H1 (cell line): ENCODE measurements around the gene PHKA2. TPM values are rescaled to one million over a fixed set of nuclear protein-coding genes. Genes with fewer than 3 reads are reported as not detected.

Source experiments
- CTCF ChIA-PET: fragments of 300-600 bp; sonication (Branson Sonifier 250); formaldehyde crosslinking; loops from one replicate; lab custom pipeline; 2021; ENCODE audit not compliant: partially characterized antibody; lab: Charles Lee
- POLR2A ChIA-PET: fragments of 300-600 bp; sonication (Branson Sonifier 250); formaldehyde crosslinking; loops from one replicate; lab custom pipeline; 2021; ENCODE audit warnings: inconsistent platforms; ENCODE audit not compliant: partially characterized antibody; lab: Charles Lee
- DNase-seq, 2 experiments: peaks; one replicate each; pipeline versions ENCODE4 v3.0.0 to v3.0.0-alpha.2; 2010 to 2022; ENCODE audit warnings: low spot score in 2 of 2, low read depth in 1 of 2, mixed read lengths in 1 of 2
- FAIRE-seq: peaks from 2 replicates; lab custom pipeline; 2011; peaks lifted over from hg19 to GRCh38; lab: Jason Lieb, UNC
- H2AFZ ChIP-seq: 2 replicates; pipeline ENCODE4 v1.8.1; 2012; ENCODE audit warnings: low read length, inconsistent platforms
- H2AK5ac ChIP-seq: 2 replicates; pipeline ENCODE4 v1.6.1; 2013; ENCODE audit warnings: low read depth, low read length
- H2BK120ac ChIP-seq: replicated peaks from 2 replicates; pipeline ENCODE3; 2013; ENCODE audit warnings: low read depth, low read length, inconsistent platforms
- H2BK12ac ChIP-seq: 2 replicates; pipeline ENCODE4 v1.6.1; 2013; ENCODE audit warnings: low read depth, low read length
- H2BK15ac ChIP-seq: 2 replicates; pipeline ENCODE4 v1.6.1; 2013; ENCODE audit warnings: low read length
- H2BK20ac ChIP-seq: 2 replicates; pipeline ENCODE4 v1.6.1; 2013; ENCODE audit warnings: low read length
- H2BK5ac ChIP-seq: 2 replicates; pipeline ENCODE4 v1.6.1; 2013; ENCODE audit warnings: low read depth, low read length
- H3K14ac ChIP-seq: 2 replicates; pipeline ENCODE4 v1.6.1; 2013; ENCODE audit warnings: inconsistent platforms; ENCODE audit not compliant: insufficient read length
- H3K18ac ChIP-seq: 2 replicates; pipeline ENCODE4 v1.6.1; 2013; ENCODE audit warnings: low read length; ENCODE audit errors: extremely low read depth
- H3K23ac ChIP-seq: 2 replicates; pipeline ENCODE4 v1.6.1; 2013; ENCODE audit warnings: inconsistent platforms; ENCODE audit not compliant: insufficient read length
- H3K23me2 ChIP-seq: 2 replicates; pipeline ENCODE4 v1.6.1; 2013; ENCODE audit warnings: low read depth, low read length
- H3K27ac ChIP-seq: 2 replicates; pipeline ENCODE4 v1.6.1; 2011; ENCODE audit warnings: low read depth, low read length, inconsistent platforms
- H3K27me3 ChIP-seq, 4 experiments: replicated peaks in 1 of 4; 1 replicate in 1 of 4; 2 replicates in 3 of 4; pipeline versions ENCODE4 v1.6.1 to v1.8.1; 2011 to 2013; ENCODE audit warnings: low read length in 3 of 4, mild to moderate bottlenecking in 3 of 4, inconsistent platforms in 2 of 4, mixed read lengths in 2 of 4, moderate library complexity in 1 of 4; ENCODE audit not compliant: control insufficient read depth in 3 of 4, insufficient read depth in 3 of 4; ENCODE audit errors: extremely low read depth in 1 of 4
- H3K36me3 ChIP-seq, 4 experiments: 2 replicates each; pipeline versions ENCODE4 v1.6.1 to v1.8.1; 2011 to 2013; ENCODE audit warnings: mild to moderate bottlenecking in 4 of 4, low read length in 3 of 4, moderate library complexity in 2 of 4, control low read depth in 1 of 4, inconsistent platforms in 1 of 4; ENCODE audit not compliant: insufficient read depth in 4 of 4, control insufficient read depth in 2 of 4
- H3K4ac ChIP-seq: replicated peaks from 2 replicates; pipeline ENCODE3; 2013; ENCODE audit warnings: low read length, low read depth, mixed read lengths, inconsistent platforms; ENCODE audit not compliant: insufficient read length
- H3K4me1 ChIP-seq, 4 experiments: replicated peaks in 1 of 4; 1 replicate in 1 of 4; 2 replicates in 3 of 4; pipeline versions ENCODE4 v1.6.1 to v1.8.1; 2011 to 2013; ENCODE audit warnings: low read length in 3 of 4, inconsistent platforms in 2 of 4, mixed read lengths in 1 of 4; ENCODE audit not compliant: insufficient read depth in 4 of 4, control insufficient read depth in 3 of 4
- H3K4me2 ChIP-seq, 2 experiments: 2 replicates each; pipeline versions ENCODE4 v1.6.1 to v1.8.1; 2011 to 2013; ENCODE audit warnings: low read depth in 2 of 2, low read length in 2 of 2, control low read depth in 1 of 2, inconsistent platforms in 1 of 2, mild to moderate bottlenecking in 1 of 2; ENCODE audit not compliant: insufficient read depth in 1 of 2
- H3K4me3 ChIP-seq, 4 experiments: fragments of 200-600, 300-600 bp in 1 of 4; sonication (generic), shearing (Covaris generic), sonication (Bioruptor Twin) in 1 of 4; 2 replicates each; pipeline versions ENCODE4 v1.5.1 to v1.8.1; 2011 to 2016; ENCODE audit warnings: low read length in 4 of 4, low read depth in 3 of 4, control low read depth in 2 of 4, inconsistent platforms in 2 of 4, mild to moderate bottlenecking in 2 of 4, mixed read lengths in 1 of 4, moderate library complexity in 1 of 4; ENCODE audit not compliant: insufficient read depth in 2 of 4; ENCODE audit errors: extremely low read depth in 1 of 4
- H3K56ac ChIP-seq: replicated peaks from 2 replicates; pipeline ENCODE3; 2013; ENCODE audit warnings: low read depth, mild to moderate bottlenecking, mixed read lengths, low read length, inconsistent platforms; ENCODE audit not compliant: insufficient read length
- H3K79me1 ChIP-seq: 2 replicates; pipeline ENCODE4 v1.6.1; 2013; ENCODE audit warnings: low read depth, low read length, control low read depth
- H3K79me2 ChIP-seq, 2 experiments: 2 replicates each; pipeline versions ENCODE4 v1.6.1 to v1.8.1; 2012 to 2013; ENCODE audit warnings: low read length in 2 of 2, mild to moderate bottlenecking in 2 of 2, inconsistent platforms in 1 of 2; ENCODE audit not compliant: insufficient read depth in 2 of 2, control insufficient read depth in 1 of 2
- H3K9ac ChIP-seq, 4 experiments: replicated peaks in 1 of 4; 1 replicate in 1 of 4; 2 replicates in 3 of 4; pipeline versions ENCODE4 v1.6.1 to v1.8.1; 2011 to 2013; ENCODE audit warnings: low read depth in 3 of 4, low read length in 3 of 4, control low read depth in 2 of 4, mild to moderate bottlenecking in 2 of 4, moderate library complexity in 2 of 4, inconsistent platforms in 1 of 4; ENCODE audit errors: extremely low read depth in 1 of 4
- H3K9me3 ChIP-seq, 2 experiments: 2 replicates each; pipeline versions ENCODE4 v1.6.1 to v1.8.1; 2012 to 2013; ENCODE audit warnings: mild to moderate bottlenecking in 2 of 2, moderate library complexity in 2 of 2, control low read depth in 1 of 2, inconsistent platforms in 1 of 2, low read depth in 1 of 2, low read length in 1 of 2, mixed read lengths in 1 of 2; ENCODE audit not compliant: insufficient read depth in 2 of 2
- H4K20me1 ChIP-seq, 2 experiments: replicated peaks in 1 of 2; 2 replicates each; pipeline versions ENCODE3 to v1.8.1; 2011 to 2013; ENCODE audit warnings: inconsistent platforms in 2 of 2, low read length in 2 of 2, mild to moderate bottlenecking in 1 of 2; ENCODE audit not compliant: insufficient read depth in 2 of 2, control insufficient read depth in 1 of 2
- H4K5ac ChIP-seq: 2 replicates; pipeline ENCODE4 v1.6.1; 2013; ENCODE audit warnings: low read length, low read depth, mixed read lengths, inconsistent platforms; ENCODE audit not compliant: insufficient read length
- H4K8ac ChIP-seq: 2 replicates; pipeline ENCODE4 v1.8.0; 2013; ENCODE audit warnings: mild to moderate bottlenecking, moderate library complexity, low read length, inconsistent platforms; ENCODE audit not compliant: insufficient read depth; ENCODE audit errors: extremely low read depth
- H4K91ac ChIP-seq: replicated peaks from 2 replicates; pipeline ENCODE3; 2013; ENCODE audit warnings: low read length, mixed read lengths, inconsistent platforms; ENCODE audit not compliant: insufficient read length
- BCL11A ChIP-seq, 2 experiments: IDR thresholded peaks; one replicate each; pipeline ENCODE4 v1.6.1; 2011; ENCODE audit warnings: low read depth in 2 of 2, low read length in 2 of 2, mild to moderate bottlenecking in 2 of 2
- CHD2 ChIP-seq: IDR thresholded peaks from 2 replicates; pipeline ENCODE4 v1.6.1; 2012; ENCODE audit warnings: low read length, improper control_type of control experiment
- EZH2 ChIP-seq: fragments of 200-600 bp; sonication (generic); IDR thresholded peaks from 2 replicates; pipeline ENCODE4 v1.7.1; 2012; ENCODE audit warnings: low read depth, mild to moderate bottlenecking, moderate library complexity, low read length, inconsistent platforms; ENCODE audit not compliant: severe bottlenecking
- FOSL1 ChIP-seq: IDR thresholded peaks from 2 replicates; pipeline ENCODE4 v1.6.1; 2011; ENCODE audit warnings: mild to moderate bottlenecking, low read depth, low read length, moderate library complexity; ENCODE audit not compliant: insufficient read depth
- HDAC6 ChIP-seq: IDR thresholded peaks from one replicate; pipeline ENCODE4 v1.7.1; 2012; ENCODE audit warnings: low read depth, mild to moderate bottlenecking, inconsistent platforms, low read length, moderate library complexity
- KDM5A ChIP-seq: fragments of 200-600 bp; IDR thresholded peaks from 2 replicates; pipeline ENCODE4 v1.7.1; 2012; ENCODE audit warnings: mild to moderate bottlenecking, low read length, inconsistent platforms, mixed read lengths
- MAFK ChIP-seq: IDR thresholded peaks from 2 replicates; pipeline ENCODE4 v1.6.1; 2012; ENCODE audit warnings: low read depth, mild to moderate bottlenecking, improper control_type of control experiment, low read length
- MAX ChIP-seq: IDR thresholded peaks from 2 replicates; pipeline ENCODE4 v1.6.1; 2012; ENCODE audit warnings: inconsistent platforms
- NANOG ChIP-seq: IDR thresholded peaks from 2 replicates; pipeline ENCODE4 v1.6.1; 2011; ENCODE audit warnings: low read length, low read depth, mild to moderate bottlenecking, inconsistent platforms; ENCODE audit not compliant: insufficient read depth, poor library complexity, severe bottlenecking
- SAP30 ChIP-seq: fragments of 300-600 bp; sonication (generic); IDR thresholded peaks from 2 replicates; pipeline ENCODE4 v1.7.1; 2012; ENCODE audit warnings: low read length, moderate library complexity, mild to moderate bottlenecking, inconsistent platforms; ENCODE audit not compliant: insufficient read depth, insufficient replicate concordance
- SIN3A ChIP-seq, 2 experiments: IDR thresholded peaks in 1 of 2; conservative IDR thresholded peaks in 1 of 2; 2 replicates each; pipeline ENCODE4 v1.6.1; 2011 to 2012; ENCODE audit warnings: low read length in 2 of 2, improper control_type of control experiment in 1 of 2, low read depth in 1 of 2, mild to moderate bottlenecking in 1 of 2
- TAF7 ChIP-seq: optimal IDR thresholded peaks from 2 replicates; pipeline ENCODE3; 2011; ENCODE audit warnings: low read depth, mild to moderate bottlenecking, inconsistent platforms, low read length, moderate library complexity, borderline replicate concordance
- TCF12 ChIP-seq: IDR thresholded peaks from 2 replicates; pipeline ENCODE4 v1.6.1; 2011; ENCODE audit warnings: low read depth, mild to moderate bottlenecking, low read length
- WGBS, 2 experiments: shearing (Covaris generic) in 1 of 2; methylation state at CpG; one replicate each; pipeline versions ENCODE4 v1.1.6 to v1.1.7; 2013 to 2015; ENCODE audit warnings: low lambda C conversion rate in 2 of 2, mixed read lengths in 2 of 2, inconsistent platforms in 1 of 2, low coverage in 1 of 2, missing lambda C conversion rate in 1 of 2; ENCODE audit not compliant: insufficient replicate concordance in 2 of 2, insufficient coverage in 1 of 2, insufficient read length in 1 of 2; ENCODE audit errors: extremely low coverage in 1 of 2, missing lambda C conversion rate in 1 of 2; 5-methylcytosine and 5-hydroxymethylcytosine counted together
- polyA plus RNA-seq, 7 experiments: library from polyadenylated mRNA; depleted of rRNA in 3 of 7; stranded (reverse) in 5 of 7; unstranded in 2 of 7; fragments of >200 nt in 5 of 7; fragments of 200-250 nt in 2 of 7; gene quantifications; 1 replicate in 5 of 7; 2 replicates in 1 of 7; 4 replicates in 1 of 7; pipeline versions ENCODE4 v1.2.1 to v1.2.3, GENCODE V29; 2011 to 2013; ENCODE audit warnings: missing spikeins in 2 of 7, mixed read lengths in 2 of 7
- total RNA-seq: library from RNA; stranded (reverse); fragmentation: NEBNext Ultra II Directional; extraction: Animal tissue kit (Norgen Biotek cat#: 25700); gene quantifications from 2 replicates; pipeline ENCODE4 v1.2.1, GENCODE V29; 2021

PHKA2 gene
- total and polyA plus RNA-seq, 2 of the 8 experiments (the other 6 are each of a cell fraction or from before 2014, with no cell fraction given), result 28.1 to 35.8 TPM

GRCh38 chrX:18938710-18939109 lies 45.2 kb downstream of the PHKA2 start:
- H3K79me2 ChIP-seq, result no peaks in the 10 kb centered on the region
- H3K79me1 ChIP-seq, result no peaks in the 10 kb centered on the region
- no peaks in the 10 kb centered on the region for H4K20me1 ChIP-seq
- H2BK15ac ChIP-seq, result no peak overlapping the region
- CTCF ChIA-PET, result interaction anchor here (1.2 to 1.4 kb wide), 2 partner anchors 25 to 60 kb away, joined by 3 read pairs; no protein-coding TSS in a partner anchor
- H3K4me3 ChIP-seq, result no peak overlapping the region
- no peak overlapping the region for H3K56ac ChIP-seq
- H4K5ac ChIP-seq, result no peak overlapping the region
- no peak overlapping the region for H3K18ac ChIP-seq
- no peak overlapping the region for H2AFZ ChIP-seq
- no peak overlapping the region for H2BK20ac ChIP-seq
- H4K8ac ChIP-seq, result no peak overlapping the region
- 82% methylated on average over 3 of the region's 3 CpGs; no CpG with 5 or more reads in 1 of the 2 experiments for WGBS, 2 experiments
- no peak overlapping the region for H4K91ac ChIP-seq
- H3K23me2 ChIP-seq, result no peaks in the 10 kb centered on the region
- FAIRE-seq (no peak), DNase-seq (no peak)
- no peak overlapping the region for H3K9ac ChIP-seq
- no peak overlapping the region for H2BK5ac ChIP-seq
- no peaks in the 10 kb centered on the region for H3K27me3 ChIP-seq
- no peak overlapping the region for H3K4ac ChIP-seq
- H2AK5ac ChIP-seq, result no peak overlapping the region
- H2BK12ac ChIP-seq, result no peak overlapping the region
- no peak overlapping the region for H3K27ac ChIP-seq
- H3K36me3 ChIP-seq, result peaks cover 3 to 14% (median 6%) of the 10 kb centered on the region in 4 experiments; a peak in 6 of 8 replicates
- no peak overlapping the region for H3K23ac ChIP-seq
- POLR2A ChIA-PET, result no interaction called here
- H3K14ac ChIP-seq, result no peak overlapping the region
- no peaks in the 10 kb centered on the region for H3K9me3 ChIP-seq
- no peak overlapping the region for H3K4me2 ChIP-seq
- no peak overlapping the region for H2BK120ac ChIP-seq
- H3K4me1 ChIP-seq, result peaks cover 0 to 8% (median 4%) of the 10 kb centered on the region in 4 experiments; a peak in 4 of 7 replicates
- TF ChIP-seq MAFK, result no peak
- TF ChIP-seq KDM5A, result no peak
- TF ChIP-seq FOSL1, result no peak
- no peak for TF ChIP-seq TAF7
- TF ChIP-seq SIN3A (conservative IDR thresholded peaks at IDR 0.05 in 1 of 2, IDR thresholded peaks at IDR 0.05 in 1 of 2; ENCODE audit: low read depth in 1 of 2, low read length in 2 of 2), result no peak
- no peak for TF ChIP-seq BCL11A (IDR thresholded peaks at IDR 0.05; ENCODE audit: low read depth in 2 of 2, low read length in 2 of 2)
- no peak for TF ChIP-seq HDAC6
- no peak for TF ChIP-seq EZH2
- TF ChIP-seq MAX, result no peak
- no peak for TF ChIP-seq NANOG
- no peak for TF ChIP-seq CHD2
- TF ChIP-seq TCF12, result no peak
- no peak for TF ChIP-seq SAP30
